ENCODE data around the gene IL13RA1.
A peak's percentile ranks its signal among the peaks of the same experiment; 100 is the strongest.

The IL13RA1 gene

GRCh38 chrX:118688935-118689334, 38.5 kb upstream of the IL13RA1 start:
- Histone ChIP-seq H3K27ac (ENCODE audit: poor library complexity, severe bottlenecking) (no peak overlapping the region), H3K9me3 (ENCODE audit: severe bottlenecking) (no peaks in the 10 kb centered on the region), H3K27me3 (ENCODE audit: insufficient read depth, poor library complexity, severe bottlenecking) (no peaks in the 10 kb centered on the region), H3K4me3 (ENCODE audit: severe bottlenecking) (no peak overlapping the region), H3K36me3 (ENCODE audit: low read depth) (no peaks in the 10 kb centered on the region), H3K4me1 (ENCODE audit: insufficient read depth, poor library complexity, severe bottlenecking) (no peaks in the 10 kb centered on the region)
- ATAC-seq (ENCODE audit: low read depth) (no peak), DNase-seq (ENCODE audit: low spot score) (no peak)
- TF ChIP-seq, protein P1, sequence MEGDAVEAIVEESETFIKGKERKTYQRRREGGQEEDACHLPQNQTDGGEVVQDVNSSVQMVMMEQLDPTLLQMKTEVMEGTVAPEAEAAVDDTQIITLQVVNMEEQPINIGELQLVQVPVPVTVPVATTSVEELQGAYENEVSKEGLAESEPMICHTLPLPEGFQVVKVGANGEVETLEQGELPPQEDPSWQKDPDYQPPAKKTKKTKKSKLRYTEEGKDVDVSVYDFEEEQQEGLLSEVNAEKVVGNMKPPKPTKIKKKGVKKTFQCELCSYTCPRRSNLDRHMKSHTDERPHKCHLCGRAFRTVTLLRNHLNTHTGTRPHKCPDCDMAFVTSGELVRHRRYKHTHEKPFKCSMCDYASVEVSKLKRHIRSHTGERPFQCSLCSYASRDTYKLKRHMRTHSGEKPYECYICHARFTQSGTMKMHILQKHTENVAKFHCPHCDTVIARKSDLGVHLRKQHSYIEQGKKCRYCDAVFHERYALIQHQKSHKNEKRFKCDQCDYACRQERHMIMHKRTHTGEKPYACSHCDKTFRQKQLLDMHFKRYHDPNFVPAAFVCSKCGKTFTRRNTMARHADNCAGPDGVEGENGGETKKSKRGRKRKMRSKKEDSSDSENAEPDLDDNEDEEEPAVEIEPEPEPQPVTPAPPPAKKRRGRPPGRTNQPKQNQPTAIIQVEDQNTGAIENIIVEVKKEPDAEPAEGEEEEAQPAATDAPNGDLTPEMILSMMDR (IDR thresholded peaks at IDR 0.05; ENCODE audit: poor library complexity, severe bottlenecking) = no peak

DNA sequence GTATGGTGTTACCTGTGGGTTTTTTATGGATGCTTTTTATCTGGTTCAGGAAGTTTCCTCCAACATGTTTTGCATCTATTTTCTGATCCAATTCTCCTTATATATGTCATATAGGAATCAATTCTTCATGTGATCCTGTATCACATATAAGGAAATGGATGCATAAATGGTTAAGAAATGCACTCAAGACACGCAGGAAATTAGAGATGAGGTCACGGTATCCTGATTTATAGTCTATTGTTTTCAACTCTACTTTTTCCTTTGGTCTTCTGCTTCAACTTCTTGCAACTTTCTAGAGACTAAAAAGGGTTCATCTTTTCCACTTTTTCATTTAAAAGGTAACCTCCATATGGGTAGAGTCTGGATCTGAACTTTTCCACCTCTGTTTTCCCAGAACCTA, 33.6 kb upstream of the IL13RA1 start:
- Histone ChIP-seq H3K36me3 (ENCODE audit: low read depth) (no peaks in the 10 kb centered on the region), H3K9me3 (ENCODE audit: severe bottlenecking) (no peaks in the 10 kb centered on the region), H3K4me1 (ENCODE audit: insufficient read depth, poor library complexity, severe bottlenecking) (no peaks in the 10 kb centered on the region), H3K27ac (ENCODE audit: poor library complexity, severe bottlenecking) (no peak overlapping the region), H3K4me3 (ENCODE audit: severe bottlenecking) (no peak overlapping the region), H3K27me3 (ENCODE audit: insufficient read depth, poor library complexity, severe bottlenecking) (no peaks in the 10 kb centered on the region)
- TF ChIP-seq, protein P1 (IDR thresholded peaks at IDR 0.05; ENCODE audit: poor library complexity, severe bottlenecking) = no peak
- DNase-seq (ENCODE audit: low spot score) = no peak
- no peak for ATAC-seq (ENCODE audit: low read depth)

- H3K4me1 ChIP-seq (ENCODE audit: insufficient read depth, poor library complexity, severe bottlenecking) = no peaks in the 10 kb centered on the region
- no peaks in the 10 kb centered on the region for H3K36me3 ChIP-seq (ENCODE audit: low read depth)
- H3K9me3 ChIP-seq (ENCODE audit: severe bottlenecking) = no peaks in the 10 kb centered on the region
- H3K4me3 ChIP-seq (ENCODE audit: severe bottlenecking) = no peak overlapping the region
- DNase-seq (ENCODE audit: low spot score) = no peak
- no peak overlapping the region for H3K27ac ChIP-seq (ENCODE audit: poor library complexity, severe bottlenecking)
- H3K27me3 ChIP-seq (ENCODE audit: insufficient read depth, poor library complexity, severe bottlenecking) = no peaks in the 10 kb centered on the region
- no peak for ATAC-seq (ENCODE audit: low read depth)
- TF ChIP-seq, protein P1 (IDR thresholded peaks at IDR 0.05; ENCODE audit: poor library complexity, severe bottlenecking) = no peak
These were observed 32.8 kb upstream of the IL13RA1 start for GRCh38 chrX:118694638-118695037.

GRCh38 chrX:118698516-118699170, 28.8 kb upstream of the IL13RA1 start:
- TF ChIP-seq, protein P1 (IDR thresholded peaks at IDR 0.05; ENCODE audit: poor library complexity, severe bottlenecking) = no peak
- no peak overlapping the region for H3K4me3 ChIP-seq (ENCODE audit: severe bottlenecking)
- H3K4me1 ChIP-seq (ENCODE audit: insufficient read depth, poor library complexity, severe bottlenecking) = no peaks in the 10 kb centered on the region
- ATAC-seq (ENCODE audit: low read depth) (peak; percentile 41; the same call in 1 of the 3 replicates), DNase-seq (ENCODE audit: low spot score) (no peak)
- H3K27ac ChIP-seq (ENCODE audit: poor library complexity, severe bottlenecking) = peak overlapping the region; percentile 19
- no peaks in the 10 kb centered on the region for H3K36me3 ChIP-seq (ENCODE audit: low read depth)
- H3K27me3 ChIP-seq (ENCODE audit: insufficient read depth, poor library complexity, severe bottlenecking) = no peaks in the 10 kb centered on the region
- H3K9me3 ChIP-seq (ENCODE audit: severe bottlenecking) = no peaks in the 10 kb centered on the region

- TF ChIP-seq, protein P1 (IDR thresholded peaks at IDR 0.05; ENCODE audit: poor library complexity, severe bottlenecking) = no peak
- H3K27me3 ChIP-seq (ENCODE audit: insufficient read depth, poor library complexity, severe bottlenecking) = no peaks in the 10 kb centered on the region
- H3K36me3 ChIP-seq (ENCODE audit: low read depth) = no peaks in the 10 kb centered on the region
- no peak overlapping the region for H3K27ac ChIP-seq (ENCODE audit: poor library complexity, severe bottlenecking)
- no peaks in the 10 kb centered on the region for H3K4me1 ChIP-seq (ENCODE audit: insufficient read depth, poor library complexity, severe bottlenecking)
- ATAC-seq (ENCODE audit: low read depth) = no peak
- H3K4me3 ChIP-seq (ENCODE audit: severe bottlenecking) = no peak overlapping the region
- DNase-seq (ENCODE audit: low spot score) = no peak
- H3K9me3 ChIP-seq (ENCODE audit: severe bottlenecking) = no peaks in the 10 kb centered on the region
These were observed 24.7 kb upstream of the IL13RA1 start for GRCh38 chrX:118702741-118703140.
